Fibroblast of villous mesenchyme (primary cell): ENCODE data around the gene ACSL1. TPM values are rescaled to one million over a fixed set of nuclear protein-coding genes. Genes with fewer than 3 reads are reported as not detected.

Source experiments
- DNase-seq: peaks from one replicate; pipeline ENCODE4 v3.0.0-alpha.2; 2010; ENCODE audit warnings: low read depth
- H3K4me3 ChIP-seq: 2 replicates; pipeline ENCODE4 v1.5.1; 2011; ENCODE audit warnings: low read depth, mild to moderate bottlenecking, low read length
- total RNA-seq: library from RNA; depleted of rRNA; stranded (reverse); fragments of >200 nt; gene quantifications from 2 replicates; pipeline ENCODE4 v1.2.3, GENCODE V29; 2012
- TF ChIP-seq, protein P1 (sequence below): IDR thresholded peaks from 2 replicates; pipeline ENCODE4 v1.5.1; 2012; ENCODE audit warnings: low read depth, mild to moderate bottlenecking, low read length; ENCODE audit not compliant: insufficient read depth

ACSL1 gene
- total RNA-seq, 1 donor, result 32.4 TPM

GRCh38 chr4:184812651-184813181 lies 13.1 kb downstream of the ACSL1 start:
- H3K4me3 ChIP-seq, result peak overlapping the region; percentile 16
- peak; percentile 76 for DNase-seq
- TF ChIP-seq, protein P1, sequence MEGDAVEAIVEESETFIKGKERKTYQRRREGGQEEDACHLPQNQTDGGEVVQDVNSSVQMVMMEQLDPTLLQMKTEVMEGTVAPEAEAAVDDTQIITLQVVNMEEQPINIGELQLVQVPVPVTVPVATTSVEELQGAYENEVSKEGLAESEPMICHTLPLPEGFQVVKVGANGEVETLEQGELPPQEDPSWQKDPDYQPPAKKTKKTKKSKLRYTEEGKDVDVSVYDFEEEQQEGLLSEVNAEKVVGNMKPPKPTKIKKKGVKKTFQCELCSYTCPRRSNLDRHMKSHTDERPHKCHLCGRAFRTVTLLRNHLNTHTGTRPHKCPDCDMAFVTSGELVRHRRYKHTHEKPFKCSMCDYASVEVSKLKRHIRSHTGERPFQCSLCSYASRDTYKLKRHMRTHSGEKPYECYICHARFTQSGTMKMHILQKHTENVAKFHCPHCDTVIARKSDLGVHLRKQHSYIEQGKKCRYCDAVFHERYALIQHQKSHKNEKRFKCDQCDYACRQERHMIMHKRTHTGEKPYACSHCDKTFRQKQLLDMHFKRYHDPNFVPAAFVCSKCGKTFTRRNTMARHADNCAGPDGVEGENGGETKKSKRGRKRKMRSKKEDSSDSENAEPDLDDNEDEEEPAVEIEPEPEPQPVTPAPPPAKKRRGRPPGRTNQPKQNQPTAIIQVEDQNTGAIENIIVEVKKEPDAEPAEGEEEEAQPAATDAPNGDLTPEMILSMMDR, result no peak

DNA sequence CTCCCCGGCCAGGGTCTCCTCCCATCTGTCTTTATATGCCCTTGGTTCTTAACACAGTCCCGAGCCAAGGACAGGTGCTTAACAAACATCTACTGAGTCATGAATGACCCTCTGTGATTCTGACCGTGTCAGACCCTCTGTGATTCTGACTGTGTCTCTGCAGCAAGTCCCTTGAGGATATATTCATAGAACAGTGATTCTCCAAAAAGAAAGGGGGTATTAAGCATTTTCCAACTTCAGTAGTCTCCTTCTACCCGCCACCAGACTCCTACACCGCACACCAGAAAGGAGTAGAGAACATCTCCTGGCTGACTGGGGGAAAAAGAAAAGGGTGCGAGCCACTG lies 13.6 kb downstream of the ACSL1 start:
- H3K4me3 ChIP-seq, result no peak overlapping the region
- TF ChIP-seq, protein P1, result no peak
- no peak for DNase-seq

DNA sequence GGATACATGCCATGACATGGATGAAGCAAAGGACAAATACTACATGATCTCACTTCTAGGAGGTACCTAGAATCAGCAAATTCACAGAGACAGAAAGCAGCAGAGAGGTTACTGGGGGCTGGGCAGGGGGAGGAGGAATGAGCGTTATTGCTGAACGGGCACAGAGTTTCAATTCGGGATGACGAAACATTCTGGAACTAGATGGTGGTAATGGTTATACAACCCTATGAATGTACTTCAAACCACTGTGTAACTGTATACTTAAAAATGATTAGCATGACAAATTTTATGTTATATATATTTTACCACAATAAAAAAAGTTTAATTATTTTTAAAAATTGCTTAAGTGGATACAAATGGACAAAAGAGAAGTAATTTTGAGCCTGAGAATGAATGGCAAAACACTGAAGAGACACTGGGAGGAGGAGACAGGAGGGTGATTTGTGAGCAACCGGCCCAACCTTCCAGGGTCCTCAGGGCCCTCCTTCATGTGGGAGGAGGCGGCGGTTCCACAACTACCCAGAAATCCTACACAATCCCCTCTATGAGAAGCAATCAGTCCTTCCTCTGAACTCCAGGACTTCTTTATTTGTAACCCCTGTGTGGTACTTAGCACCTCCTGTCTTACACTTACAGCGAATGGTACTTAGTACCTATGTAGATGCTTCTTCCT lies 14.1 kb downstream of the ACSL1 start:
- H3K4me3 ChIP-seq, result no peak overlapping the region
- TF ChIP-seq, protein P1, result no peak
- peak; percentile 62 for DNase-seq

- DNase-seq, result no peak
- H3K4me3 ChIP-seq, result no peak overlapping the region
- TF ChIP-seq, protein P1, result no peak
These were observed 15.0 kb downstream of the ACSL1 start for GRCh38 chr4:184810720-184811119.

DNA sequence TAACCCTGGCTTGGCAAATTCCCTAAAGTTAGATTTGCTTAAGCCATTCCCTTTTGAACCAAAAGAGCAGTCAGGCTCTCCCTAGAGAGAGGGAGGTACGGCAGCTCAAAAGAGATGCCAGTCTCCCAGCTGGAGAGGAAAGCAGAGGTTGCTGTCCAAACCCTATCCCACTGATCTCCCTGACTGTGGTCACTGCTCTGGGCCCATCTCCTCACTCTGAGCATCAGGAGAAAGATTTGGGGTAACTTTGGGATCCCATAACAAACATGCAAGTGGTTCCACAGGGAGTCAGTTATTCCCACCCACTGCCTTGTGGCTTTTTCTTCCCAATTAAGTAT lies 17.1 kb downstream of the ACSL1 start:
- TF ChIP-seq, protein P1, result no peak
- H3K4me3 ChIP-seq, result no peak overlapping the region
- DNase-seq, result no peak

DNA sequence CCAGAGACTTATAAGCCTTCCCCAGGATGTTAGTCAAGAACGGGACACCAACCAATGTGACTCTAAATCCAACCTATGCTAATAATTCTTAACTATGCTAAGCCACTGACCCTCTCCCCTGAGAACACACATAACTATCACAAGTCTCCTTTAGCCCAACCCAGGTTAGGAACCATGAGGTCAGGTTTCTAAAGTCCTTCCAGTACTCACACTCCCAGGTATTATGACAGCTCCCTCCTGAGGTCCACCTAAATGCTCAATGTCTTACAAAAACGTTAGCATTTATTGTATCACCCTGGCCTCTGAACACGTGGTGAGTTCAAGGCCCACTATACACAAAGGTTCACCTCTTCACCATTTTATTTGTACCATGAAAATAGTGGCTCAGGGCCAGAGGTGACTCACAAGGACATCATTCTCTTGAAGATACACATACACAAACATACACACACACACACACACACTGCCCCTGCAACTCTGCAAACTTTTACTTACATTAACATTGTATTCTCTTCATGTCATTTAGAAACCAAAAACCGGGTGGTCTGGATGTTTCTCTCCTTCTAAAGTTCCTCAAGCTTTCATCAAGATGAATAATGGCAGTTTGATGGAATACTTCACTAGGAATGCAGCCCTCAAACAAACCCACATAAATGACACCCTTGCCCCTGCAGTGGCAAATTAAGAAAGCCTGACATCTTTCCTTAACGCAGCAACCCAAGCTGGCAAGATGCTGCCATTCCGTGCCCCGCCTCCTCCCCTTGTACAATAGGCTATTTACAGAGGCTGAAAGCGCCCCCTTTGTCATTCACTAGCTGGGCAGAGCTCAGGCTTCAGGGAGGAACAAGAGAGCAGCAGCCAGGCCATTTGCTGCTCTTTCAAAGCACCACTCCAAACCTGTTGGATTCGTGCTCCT lies 17.7 kb downstream of the ACSL1 start:
- DNase-seq, result peak; percentile 55
- no peak overlapping the region for H3K4me3 ChIP-seq
- TF ChIP-seq, protein P1, result no peak
